Measurements from ENCODE around the gene LEO1. TPM values are rescaled to one million over a fixed set of nuclear protein-coding genes. Genes with fewer than 3 reads are reported as not detected.

The LEO1 gene
- total RNA-seq, 1 experiment from 2014 or later: 30.1 TPM

GRCh38 chr15:51888593-51889195 lies 82.9 kb downstream of the LEO1 start:
- Histone ChIP-seq H3K27me3 (ENCODE audit: control insufficient read depth, insufficient read depth, low read length) (no peaks in the 10 kb centered on the region), H3K36me3 (ENCODE audit: control insufficient read depth, insufficient read depth, low read length) (peaks cover 4% of the 10 kb centered on the region; the same call in 1 of the 2 replicates), H3K9me3 (ENCODE audit: control insufficient read depth, insufficient read depth, low read depth, low read length) (no peaks in the 10 kb centered on the region), H3K4me1 (ENCODE audit: control insufficient read depth, insufficient read depth, low read length) (no peaks in the 10 kb centered on the region), H3K4me3 (ENCODE audit: low read depth in 2 of 2, low read length in 2 of 2) (no peak overlapping the region), H3K27ac (ENCODE audit: low read length) (no peak overlapping the region)
- ATAC-seq (no peak), DNase-seq (ENCODE audit: low read depth, low spot score) (no peak)
- ChIA-PET POLR2A (interaction anchor here (0.6 kb wide), 1 partner anchor 40 kb away, joined by 3 read pairs; no protein-coding TSS in a partner anchor), CTCF (interaction anchor here (0.6 to 1.0 kb wide), 2 partner anchors 11 kb away, joined by 3 to 4 read pairs; no protein-coding TSS in a partner anchor)
- no TSS peak for BruUV-seq (replicated peaks)
- intact Hi-C loops (cut with micrococcal nuclease; ENCODE audit: unreplicated experiment): no loop called here
- TF ChIP-seq SIN3A (IDR thresholded peaks at IDR 0.05; ENCODE audit: borderline replicate concordance, insufficient read depth, low read depth, low read length) (no peak), POLR2AphosphoS5 (IDR thresholded peaks at IDR 0.05; ENCODE audit: low read depth, low read length) (no peak)
- TF ChIP-seq, protein P1, sequence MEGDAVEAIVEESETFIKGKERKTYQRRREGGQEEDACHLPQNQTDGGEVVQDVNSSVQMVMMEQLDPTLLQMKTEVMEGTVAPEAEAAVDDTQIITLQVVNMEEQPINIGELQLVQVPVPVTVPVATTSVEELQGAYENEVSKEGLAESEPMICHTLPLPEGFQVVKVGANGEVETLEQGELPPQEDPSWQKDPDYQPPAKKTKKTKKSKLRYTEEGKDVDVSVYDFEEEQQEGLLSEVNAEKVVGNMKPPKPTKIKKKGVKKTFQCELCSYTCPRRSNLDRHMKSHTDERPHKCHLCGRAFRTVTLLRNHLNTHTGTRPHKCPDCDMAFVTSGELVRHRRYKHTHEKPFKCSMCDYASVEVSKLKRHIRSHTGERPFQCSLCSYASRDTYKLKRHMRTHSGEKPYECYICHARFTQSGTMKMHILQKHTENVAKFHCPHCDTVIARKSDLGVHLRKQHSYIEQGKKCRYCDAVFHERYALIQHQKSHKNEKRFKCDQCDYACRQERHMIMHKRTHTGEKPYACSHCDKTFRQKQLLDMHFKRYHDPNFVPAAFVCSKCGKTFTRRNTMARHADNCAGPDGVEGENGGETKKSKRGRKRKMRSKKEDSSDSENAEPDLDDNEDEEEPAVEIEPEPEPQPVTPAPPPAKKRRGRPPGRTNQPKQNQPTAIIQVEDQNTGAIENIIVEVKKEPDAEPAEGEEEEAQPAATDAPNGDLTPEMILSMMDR (IDR thresholded peaks at IDR 0.05): peak; percentile 85; the same call in 1 of the 2 replicates
- in situ Hi-C loops (cut with HindIII; ENCODE audit: low pct_unique_long_range_greater_than_20kb, low sequenced_read_pairs): no loop called here

Other genes with a start within 250 kb of the LEO1 start
- gene LYSMD2, start 234.1 kb downstream of the LEO1 start, total RNA-seq (2021; ENCODE audit: unreplicated experiment): 17.2 TPM
- 1.7 TPM for gene TMOD2, start 220.2 kb downstream of the LEO1 start, total RNA-seq (2021; ENCODE audit: unreplicated experiment)
- gene TMOD3, start 142.1 kb downstream of the LEO1 start, total RNA-seq (2021; ENCODE audit: unreplicated experiment): 53.4 TPM
- 66.6 TPM for gene MAPK6, start 47.4 kb upstream of the LEO1 start, total RNA-seq (2021; ENCODE audit: unreplicated experiment)
- gene BCL2L10, start 141.0 kb upstream of the LEO1 start, total RNA-seq (2021; ENCODE audit: unreplicated experiment): 0.54 TPM
- 58.7 TPM for gene GNB5, start 219.6 kb upstream of the LEO1 start, total RNA-seq (2021; ENCODE audit: unreplicated experiment)